ENCODE results near the gene KRTAP22-2.

DNA sequence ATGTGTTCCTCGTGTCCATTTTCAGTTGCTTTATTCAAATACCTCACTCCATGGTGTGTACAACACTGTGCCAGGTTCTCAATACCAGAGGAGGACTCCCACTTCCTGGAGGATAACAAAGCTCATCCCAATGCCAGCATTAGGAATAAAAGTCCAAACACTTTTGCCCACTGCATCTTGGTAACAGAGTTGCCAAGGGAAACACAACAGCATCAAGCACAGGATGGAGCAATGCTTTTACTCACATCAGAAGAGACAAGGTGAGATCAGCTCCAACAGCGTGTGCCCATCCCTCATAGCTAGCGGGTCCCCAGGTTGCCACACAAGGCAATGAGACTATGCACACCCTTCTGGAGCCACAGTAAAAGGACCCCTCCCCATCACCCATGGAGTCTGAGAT is 33.2 kb upstream of the KRTAP22-2 start:
- TF ChIP-seq POLR2AphosphoS5 (IDR thresholded peaks at IDR 0.05; ENCODE audit: low read depth, low read length): no peak
- no peak for TF ChIP-seq POLR2A (IDR thresholded peaks at IDR 0.05; ENCODE audit: low read depth, low read length)
